GM12865 (cell line): ENCODE measurements around the gene PARP3.

ENCODE experiments used
- DNase-seq: peaks from one replicate; pipeline ENCODE4 v3.0.0; 2010; ENCODE audit warnings: low read depth
- H3K4me3 ChIP-seq: 2 replicates; pipeline ENCODE4 v1.5.1; 2011; ENCODE audit warnings: mild to moderate bottlenecking, low read depth, low read length, control low read depth
- CTCF ChIP-seq: IDR thresholded peaks from 2 replicates; pipeline ENCODE4 v1.5.1; 2011; ENCODE audit warnings: low read length, control low read depth, low read depth, inconsistent platforms; ENCODE audit not compliant: insufficient read depth; ENCODE audit errors: missing control alignments

The PARP3 gene

GRCh38 chr3:51957520-51958205 is 15.5 kb downstream of the PARP3 start:
- no peak for TF ChIP-seq CTCF
- no peak overlapping the region for H3K4me3 ChIP-seq
- DNase-seq, result no peak

- no peak for DNase-seq
- H3K4me3 ChIP-seq, result no peak overlapping the region
- TF ChIP-seq CTCF, result no peak
Measured at GRCh38 chr3:51958603-51959521, 16.7 kb downstream of the PARP3 start.

- no peak for TF ChIP-seq CTCF
- H3K4me3 ChIP-seq, result no peak overlapping the region
- DNase-seq, result no peak
Measured at GRCh38 chr3:51959651-51960050, 17.5 kb downstream of the PARP3 start.

GRCh38 chr3:51960386-51960785 is 18.2 kb downstream of the PARP3 start:
- no peak for DNase-seq
- no peak overlapping the region for H3K4me3 ChIP-seq
- no peak for TF ChIP-seq CTCF

GRCh38 chr3:51961011-51961410 is 18.8 kb downstream of the PARP3 start:
- DNase-seq, result no peak
- no peak overlapping the region for H3K4me3 ChIP-seq
- TF ChIP-seq CTCF, result no peak

- no peak for TF ChIP-seq CTCF
- DNase-seq, result no peak
- H3K4me3 ChIP-seq, result no peak overlapping the region
Measured at GRCh38 chr3:51961602-51962569, 19.7 kb downstream of the PARP3 start.
